HG02798 (cell line): Measurements from ENCODE around the gene SLC34A3.
"Not testable (repeated sequence)": the region's sequence is repeated elsewhere in the genome, so short reads cannot be mapped to it uniquely, and the experiment has no call there.

Source experiments
- ATAC-seq: cut with Tn5 transposase; IDR thresholded peaks from one replicate; pipeline ENCODE4 v1.9.1; 2021; ENCODE audit warnings: mild to moderate bottlenecking; ENCODE audit not compliant: unreplicated experiment, poor library complexity

Gene SLC34A3

GRCh38 chr9:137240318-137240840 is 9.7 kb downstream of the SLC34A3 start:
- peak; percentile 15 for ATAC-seq

- peak; percentile 72 for ATAC-seq
Observed at GRCh38 chr9:137240841-137241489, 10.3 kb downstream of the SLC34A3 start, which contains the start of gene TUBB4B. TUBB4B (plus strand) TSS chr9:137241287; CDS start chr9:137241361, 74 bp downstream.

- ATAC-seq = peak; percentile 0
Observed at GRCh38 chr9:137241490-137242268, 11.0 kb downstream of the SLC34A3 start.

- ATAC-seq = no peak
Observed at GRCh38 chr9:137242269-137243203, 11.8 kb downstream of the SLC34A3 start.

GRCh38 chr9:137243266-137243625 is 12.5 kb downstream of the SLC34A3 start:
- ATAC-seq = not testable (repeated sequence)

GRCh38 chr9:137243626-137244485 is 13.2 kb downstream of the SLC34A3 start:
- no peak for ATAC-seq

- no peak for ATAC-seq
Observed at GRCh38 chr9:137244486-137245449, 14.1 kb downstream of the SLC34A3 start.

- ATAC-seq = no peak
Observed at GRCh38 chr9:137245450-137246421, 15.0 kb downstream of the SLC34A3 start.

GRCh38 chr9:137247135-137247915 is 16.6 kb downstream of the SLC34A3 start:
- ATAC-seq = no peak

- ATAC-seq = no peak
Observed at GRCh38 chr9:137247916-137248175, 17.1 kb downstream of the SLC34A3 start.

- ATAC-seq = no peak
Observed at GRCh38 chr9:137250329-137251193, 19.9 kb downstream of the SLC34A3 start.

GRCh38 chr9:137251194-137251461 is 20.4 kb downstream of the SLC34A3 start, which contains the start of gene STPG3:
STPG3 (plus strand) TSS chr9:137251286; CDS start chr9:137251287, 1 bp downstream.
- no peak for ATAC-seq

GRCh38 chr9:137251490-137252268 is 21.0 kb downstream of the SLC34A3 start:
- ATAC-seq = no peak

- ATAC-seq = no peak
Observed at GRCh38 chr9:137252555-137253506, 22.1 kb downstream of the SLC34A3 start.
